Type B pancreatic cell (in vitro differentiated cells): Measurements from ENCODE around the gene ACVR1B. TPM values are rescaled to one million over a fixed set of nuclear protein-coding genes. Genes with fewer than 3 reads are reported as not detected.

Experiments used
- DNase-seq: peaks from one replicate; pipeline ENCODE4 v3.0.0; 2021; ENCODE audit warnings: mixed read lengths; ENCODE audit not compliant: unreplicated experiment; ENCODE audit errors: extremely low spot score
- H3K27ac Mint-ChIP-seq: 2 replicates; pipeline ENCODE4 v1.8.0; 2021; ENCODE audit warnings: mild to moderate bottlenecking, mixed read lengths
- H3K27me3 Mint-ChIP-seq: 2 replicates; pipeline ENCODE4 v1.8.0; 2021; ENCODE audit warnings: mixed read lengths
- H3K36me3 Mint-ChIP-seq: 2 replicates; pipeline ENCODE4 v1.8.0; 2021; ENCODE audit warnings: mixed read lengths
- H3K4me1 Mint-ChIP-seq: one replicate; pipeline ENCODE4 v1.8.0; 2021; ENCODE audit warnings: mixed read lengths; ENCODE audit not compliant: unreplicated experiment
- H3K4me3 Mint-ChIP-seq: 2 replicates; pipeline ENCODE4 v1.8.0; 2021; ENCODE audit warnings: mild to moderate bottlenecking, mixed read lengths
- H3K9me3 Mint-ChIP-seq: 2 replicates; pipeline ENCODE4 v1.8.0; 2021; ENCODE audit warnings: mixed read lengths
- total RNA-seq: library from RNA; stranded (reverse); gene quantifications from 2 replicates; pipeline ENCODE4 v1.2.1, GENCODE V29; 2021; ENCODE audit warnings: low replicate concordance
- TF ChIP-seq, protein P1 (sequence below): fragments of 200-600 bp; sonication (generic); conservative IDR thresholded peaks from 2 replicates; pipeline ENCODE4 v1.5.0; 2021; ENCODE audit warnings: antibody characterized with exemption, mild to moderate bottlenecking

The ACVR1B gene
- total RNA-seq, 1 donor from 2014 or later: 36.1 TPM

DNA sequence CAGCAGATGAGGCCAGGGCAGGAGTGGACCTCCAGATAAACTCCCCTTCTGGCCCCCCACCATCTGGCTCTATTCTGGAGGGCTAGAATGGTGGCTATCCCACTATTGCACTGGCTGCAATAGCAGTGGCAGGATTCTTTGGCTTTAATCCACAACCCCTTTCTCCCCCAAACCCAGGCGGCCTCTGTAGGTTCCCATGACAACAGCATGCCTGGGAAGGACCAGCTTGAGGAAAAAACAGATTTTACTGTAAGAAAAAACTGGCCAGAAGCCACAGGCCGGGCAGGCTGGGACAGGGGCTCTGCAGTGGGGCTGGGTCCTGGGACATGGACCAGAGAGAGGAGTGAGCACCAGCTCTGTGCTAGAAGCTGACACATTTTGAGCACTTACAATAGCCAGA is 13.6 kb upstream of the ACVR1B start:
- Mint-ChIP-seq H3K4me1 (peaks cover 31% of the 10 kb centered on the region), H3K9me3 (peaks cover 9% of the 10 kb centered on the region), H3K36me3 (no peaks in the 10 kb centered on the region), H3K4me3 (no peak overlapping the region), H3K27me3 (peaks cover 11% of the 10 kb centered on the region), H3K27ac (no peak overlapping the region)
- TF ChIP-seq, protein P1, sequence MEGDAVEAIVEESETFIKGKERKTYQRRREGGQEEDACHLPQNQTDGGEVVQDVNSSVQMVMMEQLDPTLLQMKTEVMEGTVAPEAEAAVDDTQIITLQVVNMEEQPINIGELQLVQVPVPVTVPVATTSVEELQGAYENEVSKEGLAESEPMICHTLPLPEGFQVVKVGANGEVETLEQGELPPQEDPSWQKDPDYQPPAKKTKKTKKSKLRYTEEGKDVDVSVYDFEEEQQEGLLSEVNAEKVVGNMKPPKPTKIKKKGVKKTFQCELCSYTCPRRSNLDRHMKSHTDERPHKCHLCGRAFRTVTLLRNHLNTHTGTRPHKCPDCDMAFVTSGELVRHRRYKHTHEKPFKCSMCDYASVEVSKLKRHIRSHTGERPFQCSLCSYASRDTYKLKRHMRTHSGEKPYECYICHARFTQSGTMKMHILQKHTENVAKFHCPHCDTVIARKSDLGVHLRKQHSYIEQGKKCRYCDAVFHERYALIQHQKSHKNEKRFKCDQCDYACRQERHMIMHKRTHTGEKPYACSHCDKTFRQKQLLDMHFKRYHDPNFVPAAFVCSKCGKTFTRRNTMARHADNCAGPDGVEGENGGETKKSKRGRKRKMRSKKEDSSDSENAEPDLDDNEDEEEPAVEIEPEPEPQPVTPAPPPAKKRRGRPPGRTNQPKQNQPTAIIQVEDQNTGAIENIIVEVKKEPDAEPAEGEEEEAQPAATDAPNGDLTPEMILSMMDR: no peak
- no peak for DNase-seq

DNA sequence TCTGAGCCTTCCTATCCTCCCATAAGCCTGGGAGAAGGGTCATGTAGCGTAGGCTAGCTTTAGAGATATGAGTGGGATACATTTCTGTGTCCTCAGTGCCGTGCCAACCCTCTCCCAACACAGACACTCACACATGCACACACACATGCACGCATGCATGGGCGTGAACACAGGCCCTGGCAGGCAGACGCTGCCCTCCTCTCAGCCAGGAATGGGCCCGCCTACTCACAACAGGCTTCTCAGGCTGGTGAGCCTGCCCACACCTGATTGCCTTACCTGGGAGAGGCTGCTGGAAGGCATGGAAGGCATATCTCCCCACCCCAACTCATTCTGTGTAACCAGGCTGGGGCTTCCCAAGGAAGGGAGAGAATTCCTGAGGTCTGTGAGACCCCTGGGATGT is 12.8 kb upstream of the ACVR1B start:
- Mint-ChIP-seq H3K4me3 (no peak overlapping the region), H3K27me3 (peaks cover 11% of the 10 kb centered on the region), H3K4me1 (peaks cover 31% of the 10 kb centered on the region), H3K9me3 (peaks cover 9% of the 10 kb centered on the region), H3K27ac (no peak overlapping the region), H3K36me3 (no peaks in the 10 kb centered on the region)
- TF ChIP-seq, protein P1: no peak
- DNase-seq: no peak

DNA sequence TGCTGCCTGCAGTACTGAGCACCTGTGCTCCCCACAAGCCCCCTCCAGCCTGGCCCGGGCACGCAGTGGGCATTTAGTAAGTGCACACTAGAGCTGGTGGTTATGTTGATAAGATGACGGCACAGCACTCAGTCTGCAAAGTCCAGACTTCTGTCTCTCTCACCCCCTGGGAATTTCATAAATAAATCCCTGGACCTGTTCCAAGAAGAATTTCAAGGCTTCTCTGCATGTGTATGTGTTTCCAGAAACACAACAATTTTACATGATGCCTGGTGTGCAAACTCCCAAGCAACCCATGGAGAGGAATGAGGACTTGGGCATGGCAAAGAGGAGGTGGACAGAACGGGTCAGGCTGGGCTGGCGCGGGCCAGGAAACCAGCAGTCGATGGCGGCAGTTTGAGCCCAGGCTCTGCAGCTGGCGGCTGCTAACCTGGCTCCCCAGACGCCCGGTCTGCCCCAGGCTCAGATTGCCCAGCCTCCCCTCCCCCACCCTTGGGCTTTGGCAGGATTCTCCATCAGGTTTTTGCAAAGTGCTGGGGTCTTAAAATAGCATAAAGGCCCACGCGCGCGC is 10.4 kb upstream of the ACVR1B start:
- Mint-ChIP-seq H3K4me1 (peaks cover 23% of the 10 kb centered on the region), H3K9me3 (no peaks in the 10 kb centered on the region), H3K27ac (no peak overlapping the region), H3K4me3 (no peak overlapping the region), H3K27me3 (peaks cover 4% of the 10 kb centered on the region), H3K36me3 (peaks cover 4% of the 10 kb centered on the region)
- TF ChIP-seq, protein P1: no peak
- no peak for DNase-seq

DNA sequence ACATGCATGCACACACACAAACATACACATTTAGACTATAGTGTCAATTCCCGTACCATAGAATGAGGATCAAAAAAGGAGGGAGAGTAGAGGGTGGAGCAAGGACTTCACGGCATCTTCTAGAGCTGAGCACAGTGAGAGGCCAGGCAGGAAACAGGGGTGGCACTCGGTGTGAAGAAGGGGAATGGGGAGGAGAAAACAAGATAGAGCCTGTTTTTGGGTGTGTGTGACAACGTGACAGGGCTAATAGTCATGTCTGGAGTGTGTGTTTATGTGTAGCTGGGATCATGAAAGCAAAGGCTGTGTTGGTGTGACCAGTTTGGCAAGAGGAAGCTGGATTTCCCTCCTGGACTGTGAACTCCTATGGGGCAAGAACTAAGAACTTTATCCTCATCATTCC is 9.9 kb upstream of the ACVR1B start:
- H3K27ac Mint-ChIP-seq: no peak overlapping the region
- no peaks in the 10 kb centered on the region for H3K9me3 Mint-ChIP-seq
- no peak overlapping the region for H3K4me3 Mint-ChIP-seq
- H3K36me3 Mint-ChIP-seq: peaks cover 4% of the 10 kb centered on the region
- H3K27me3 Mint-ChIP-seq: peaks cover 8% of the 10 kb centered on the region
- TF ChIP-seq, protein P1: no peak
- no peak for DNase-seq
- H3K4me1 Mint-ChIP-seq: peaks cover 23% of the 10 kb centered on the region

DNA sequence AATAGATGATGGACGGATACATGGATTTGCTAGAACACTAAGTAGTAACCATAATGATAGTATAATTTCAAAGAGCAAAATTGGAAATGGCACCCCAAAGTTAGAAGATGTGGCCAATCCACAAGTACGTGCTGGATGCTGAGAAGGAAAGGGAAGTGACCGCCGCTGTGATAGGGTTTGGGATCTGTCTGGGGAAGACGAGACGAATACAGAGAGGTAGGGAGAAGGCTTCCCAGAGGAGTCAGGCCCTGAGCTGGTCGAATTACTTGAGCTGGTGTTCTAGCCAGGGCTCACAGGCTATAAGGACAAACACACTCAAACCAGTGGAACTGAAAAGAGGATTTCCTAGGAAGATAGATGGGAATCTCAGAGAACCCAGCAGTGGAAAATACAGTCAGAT is 9.4 kb upstream of the ACVR1B start:
- H3K4me1 Mint-ChIP-seq: peaks cover 23% of the 10 kb centered on the region
- peaks cover 8% of the 10 kb centered on the region for H3K27me3 Mint-ChIP-seq
- no peaks in the 10 kb centered on the region for H3K9me3 Mint-ChIP-seq
- no peak for DNase-seq
- H3K4me3 Mint-ChIP-seq: no peak overlapping the region
- TF ChIP-seq, protein P1: no peak
- no peak overlapping the region for H3K27ac Mint-ChIP-seq
- peaks cover 4% of the 10 kb centered on the region for H3K36me3 Mint-ChIP-seq
